K562 (cell line): ENCODE data around the gene POLR3E.

ENCODE experiments used
- CBX1 ChIP-seq: sonication (generic); IDR thresholded peaks from 2 replicates; pipeline ENCODE4 v1.6.1; 2016; ENCODE audit warnings: antibody characterized with exemption, low read depth, mild to moderate bottlenecking
- CEBPB ChIP-seq: fragments of 450-650 bp; IDR thresholded peaks from 2 replicates; pipeline ENCODE4 v1.6.1; 2016; ENCODE audit warnings: missing genetic modification characterization, missing compliant biosample characterization
- CTCF ChIP-seq, 3 experiments: IDR thresholded peaks in 2 of 3; conservative IDR thresholded peaks in 1 of 3; 2 replicates each; pipeline ENCODE4 v1.5.1; 2011 to 2012; ENCODE audit warnings: low read length in 3 of 3, mild to moderate bottlenecking in 3 of 3, control low read depth in 2 of 3, improper control_type of control experiment in 1 of 3, inconsistent platforms in 1 of 3, low read depth in 1 of 3, mixed read lengths in 1 of 3, moderate library complexity in 1 of 3; ENCODE audit not compliant: insufficient read depth in 2 of 3
- MEF2A ChIP-seq: IDR thresholded peaks from 2 replicates; pipeline ENCODE4 v1.6.1; 2011; ENCODE audit warnings: low read depth, mild to moderate bottlenecking, low read length, moderate library complexity; ENCODE audit not compliant: control insufficient read depth
- POLR2A ChIP-seq: fragments of 450-650 bp; conservative IDR thresholded peaks from 2 replicates; pipeline ENCODE4 v1.6.1; 2016
- SP1 ChIP-seq: sonication (generic); formaldehyde crosslinking; IDR thresholded peaks from 2 replicates; pipeline ENCODE4 v1.8.1; 2022; ENCODE audit warnings: mild to moderate bottlenecking, missing genetic modification reagents
- WHSC1 ChIP-seq: IDR thresholded peaks from one replicate; pipeline ENCODE4 v1.6.1; 2012; ENCODE audit warnings: low read length, control low read depth, inconsistent platforms
- ZKSCAN1 ChIP-seq: fragments of 150-350 bp; IDR thresholded peaks from 2 replicates; pipeline ENCODE4 v1.6.1; 2016; ENCODE audit warnings: low read depth, low read length
- ZNF584 ChIP-seq: fragments of 200-800 bp; sonication (Bioruptor generic); IDR thresholded peaks from 2 replicates; pipeline ENCODE4 v1.6.1; 2016; ENCODE audit warnings: low read depth, mild to moderate bottlenecking, missing genetic modification characterization, missing compliant biosample characterization
- ZNF778 ChIP-seq: fragments of 450-650 bp; formaldehyde crosslinking; IDR thresholded peaks from 2 replicates; pipeline ENCODE4 v1.4.0; 2020; ENCODE audit warnings: mild to moderate bottlenecking, moderate library complexity
- TF ChIP-seq, protein P1 (sequence below): fragments of 250-450 bp; sonication (Bioruptor Pico); IDR thresholded peaks from 2 replicates; pipeline ENCODE4 v1.4.0; 2020

DNA sequence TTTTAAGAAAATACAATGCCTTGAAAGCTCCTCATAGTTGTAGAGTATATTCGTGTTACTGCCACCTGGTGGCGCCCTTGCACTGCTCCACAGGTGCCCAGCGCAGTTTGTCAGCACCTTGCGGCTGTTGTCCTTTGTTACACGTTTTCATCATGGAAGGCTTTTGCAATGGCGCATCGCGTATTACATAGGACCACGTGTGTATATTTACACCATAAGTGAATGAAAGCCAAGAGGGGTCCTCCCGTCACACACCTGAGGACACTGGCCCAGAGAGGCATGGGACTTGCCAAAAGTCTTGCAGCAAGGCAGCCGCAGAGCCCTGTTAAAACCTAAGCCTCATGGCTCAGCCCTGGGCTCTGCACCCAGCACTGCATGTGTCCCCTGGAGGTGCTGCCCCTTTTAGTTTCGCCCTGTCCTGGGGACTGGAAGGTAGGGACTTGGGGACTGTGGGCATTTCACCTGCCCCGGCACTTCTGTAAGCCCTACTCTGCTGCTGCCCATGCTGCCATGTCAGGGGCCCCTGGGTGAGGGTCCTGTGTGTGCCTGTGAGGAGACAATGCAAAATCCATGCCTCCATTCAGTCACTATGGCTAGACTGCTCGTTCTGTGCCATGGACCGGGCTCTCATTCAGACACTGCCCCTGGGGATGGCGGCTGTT is 24.3 kb downstream of the POLR3E start:
- TF ChIP-seq ZKSCAN1 (no peak), CTCF (IDR thresholded peaks at IDR 0.05 in 2 of 3, conservative IDR thresholded peaks at IDR 0.05 in 1 of 3; ENCODE audit: insufficient read depth in 2 of 3, low read depth in 1 of 3, low read length in 3 of 3) (peak; percentile 96 to 98 (median 97)), MEF2A (no peak), POLR2A (no peak), WHSC1 (no peak), ZNF778 (CRISPR knock-in tag) (no peak), CEBPB (tag) (0 out of 2 replicates have a peak, but pooled peaks have one; percentile 11), CBX1 (no peak), ZNF584 (CRISPR knock-in tag) (no peak), SP1 (CRISPR knock-in tag) (no peak)
- TF ChIP-seq, protein P1, sequence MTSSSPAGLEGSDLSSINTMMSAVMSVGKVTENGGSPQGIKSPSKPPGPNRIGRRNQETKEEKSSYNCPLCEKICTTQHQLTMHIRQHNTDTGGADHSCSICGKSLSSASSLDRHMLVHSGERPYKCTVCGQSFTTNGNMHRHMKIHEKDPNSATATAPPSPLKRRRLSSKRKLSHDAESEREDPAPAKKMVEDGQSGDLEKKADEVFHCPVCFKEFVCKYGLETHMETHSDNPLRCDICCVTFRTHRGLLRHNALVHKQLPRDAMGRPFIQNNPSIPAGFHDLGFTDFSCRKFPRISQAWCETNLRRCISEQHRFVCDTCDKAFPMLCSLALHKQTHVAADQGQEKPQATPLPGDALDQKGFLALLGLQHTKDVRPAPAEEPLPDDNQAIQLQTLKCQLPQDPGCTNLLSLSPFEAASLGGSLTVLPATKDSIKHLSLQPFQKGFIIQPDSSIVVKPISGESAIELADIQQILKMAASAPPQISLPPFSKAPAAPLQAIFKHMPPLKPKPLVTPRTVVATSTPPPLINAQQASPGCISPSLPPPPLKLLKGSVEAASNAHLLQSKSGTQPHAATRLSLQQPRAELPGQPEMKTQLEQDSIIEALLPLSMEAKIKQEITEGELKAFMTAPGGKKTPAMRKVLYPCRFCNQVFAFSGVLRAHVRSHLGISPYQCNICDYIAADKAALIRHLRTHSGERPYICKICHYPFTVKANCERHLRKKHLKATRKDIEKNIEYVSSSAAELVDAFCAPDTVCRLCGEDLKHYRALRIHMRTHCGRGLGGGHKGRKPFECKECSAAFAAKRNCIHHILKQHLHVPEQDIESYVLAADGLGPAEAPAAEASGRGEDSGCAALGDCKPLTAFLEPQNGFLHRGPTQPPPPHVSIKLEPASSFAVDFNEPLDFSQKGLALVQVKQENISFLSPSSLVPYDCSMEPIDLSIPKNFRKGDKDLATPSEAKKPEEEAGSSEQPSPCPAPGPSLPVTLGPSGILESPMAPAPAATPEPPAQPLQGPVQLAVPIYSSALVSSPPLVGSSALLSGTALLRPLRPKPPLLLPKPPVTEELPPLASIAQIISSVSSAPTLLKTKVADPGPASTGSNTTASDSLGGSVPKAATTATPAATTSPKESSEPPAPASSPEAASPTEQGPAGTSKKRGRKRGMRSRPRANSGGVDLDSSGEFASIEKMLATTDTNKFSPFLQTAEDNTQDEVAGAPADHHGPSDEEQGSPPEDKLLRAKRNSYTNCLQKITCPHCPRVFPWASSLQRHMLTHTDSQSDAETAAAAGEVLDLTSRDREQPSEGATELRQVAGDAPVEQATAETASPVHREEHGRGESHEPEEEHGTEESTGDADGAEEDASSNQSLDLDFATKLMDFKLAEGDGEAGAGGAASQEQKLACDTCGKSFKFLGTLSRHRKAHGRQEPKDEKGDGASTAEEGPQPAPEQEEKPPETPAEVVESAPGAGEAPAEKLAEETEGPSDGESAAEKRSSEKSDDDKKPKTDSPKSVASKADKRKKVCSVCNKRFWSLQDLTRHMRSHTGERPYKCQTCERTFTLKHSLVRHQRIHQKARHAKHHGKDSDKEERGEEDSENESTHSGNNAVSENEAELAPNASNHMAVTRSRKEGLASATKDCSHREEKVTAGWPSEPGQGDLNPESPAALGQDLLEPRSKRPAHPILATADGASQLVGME (CRISPR knock-in tag), result no peak
